Measurements from ENCODE around the gene PAFAH2.

DNA sequence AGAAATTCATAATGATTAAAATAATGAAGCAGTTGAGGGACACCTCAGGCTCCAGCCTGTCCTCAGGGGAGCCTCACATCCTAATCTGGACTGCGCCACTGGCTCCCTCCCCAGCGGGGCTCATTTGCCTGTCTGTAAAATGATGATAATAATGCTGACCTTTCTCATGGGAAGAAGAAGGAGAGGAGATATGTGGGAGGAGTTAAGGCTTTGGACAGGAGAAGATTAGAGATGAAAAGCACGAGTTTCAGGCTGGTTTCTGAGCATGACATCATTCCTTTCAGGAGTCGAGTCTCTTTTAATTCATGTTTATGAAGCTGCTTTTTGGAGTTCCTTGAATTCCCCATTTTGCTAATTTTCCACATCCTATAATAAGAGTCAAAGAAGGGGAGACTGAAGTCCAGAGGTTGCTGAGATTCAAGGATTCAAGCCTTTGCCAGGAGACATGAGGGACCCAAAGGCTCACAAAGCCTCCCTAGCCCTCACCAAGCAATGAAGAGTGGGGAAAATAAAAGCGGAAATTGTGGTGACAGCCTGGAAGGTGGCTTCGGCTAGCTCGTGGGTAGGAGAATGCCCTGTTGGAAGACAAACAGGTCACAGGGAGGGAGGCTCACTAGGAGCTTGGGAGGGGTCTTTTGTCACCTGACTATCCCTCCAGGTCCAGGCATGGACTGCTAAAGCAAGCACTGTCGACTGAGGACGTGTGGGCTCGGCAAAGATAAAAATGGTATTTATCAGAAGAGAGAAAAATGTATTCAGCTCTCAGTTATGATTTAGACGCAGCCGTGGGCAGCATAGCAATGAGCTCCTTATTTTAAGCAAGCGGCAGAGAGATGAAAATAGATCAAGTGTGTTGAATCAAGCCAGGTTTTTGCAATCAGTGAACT lies 64.1 kb downstream of the PAFAH2 start:
- TF ChIP-seq, protein P1, sequence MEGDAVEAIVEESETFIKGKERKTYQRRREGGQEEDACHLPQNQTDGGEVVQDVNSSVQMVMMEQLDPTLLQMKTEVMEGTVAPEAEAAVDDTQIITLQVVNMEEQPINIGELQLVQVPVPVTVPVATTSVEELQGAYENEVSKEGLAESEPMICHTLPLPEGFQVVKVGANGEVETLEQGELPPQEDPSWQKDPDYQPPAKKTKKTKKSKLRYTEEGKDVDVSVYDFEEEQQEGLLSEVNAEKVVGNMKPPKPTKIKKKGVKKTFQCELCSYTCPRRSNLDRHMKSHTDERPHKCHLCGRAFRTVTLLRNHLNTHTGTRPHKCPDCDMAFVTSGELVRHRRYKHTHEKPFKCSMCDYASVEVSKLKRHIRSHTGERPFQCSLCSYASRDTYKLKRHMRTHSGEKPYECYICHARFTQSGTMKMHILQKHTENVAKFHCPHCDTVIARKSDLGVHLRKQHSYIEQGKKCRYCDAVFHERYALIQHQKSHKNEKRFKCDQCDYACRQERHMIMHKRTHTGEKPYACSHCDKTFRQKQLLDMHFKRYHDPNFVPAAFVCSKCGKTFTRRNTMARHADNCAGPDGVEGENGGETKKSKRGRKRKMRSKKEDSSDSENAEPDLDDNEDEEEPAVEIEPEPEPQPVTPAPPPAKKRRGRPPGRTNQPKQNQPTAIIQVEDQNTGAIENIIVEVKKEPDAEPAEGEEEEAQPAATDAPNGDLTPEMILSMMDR (IDR thresholded peaks at IDR 0.05; ENCODE audit: low read depth, low read length, missing input control) = no peak
- TF ChIP-seq REST (IDR thresholded peaks at IDR 0.05) (no peak), RAD21 (IDR thresholded peaks at IDR 0.05) (no peak), ZBTB33 (IDR thresholded peaks at IDR 0.05) (no peak), JUND (IDR thresholded peaks at IDR 0.05) (no peak), EGR1 (IDR thresholded peaks at IDR 0.05; ENCODE audit: low read depth in 2 of 2) (no peak)
- TF ChIP-seq, protein P2, sequence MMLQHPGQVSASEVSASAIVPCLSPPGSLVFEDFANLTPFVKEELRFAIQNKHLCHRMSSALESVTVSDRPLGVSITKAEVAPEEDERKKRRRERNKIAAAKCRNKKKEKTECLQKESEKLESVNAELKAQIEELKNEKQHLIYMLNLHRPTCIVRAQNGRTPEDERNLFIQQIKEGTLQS (IDR thresholded peaks at IDR 0.05) = no peak

Data from liver (tissue), 3 donors.